HFFc6 (cell line): Measurements from ENCODE around the gene ABHD8. TPM values are rescaled to one million over a fixed set of nuclear protein-coding genes. Genes with fewer than 3 reads are reported as not detected.
A peak's percentile ranks its signal among the peaks of the same experiment; 100 is the strongest.

Experiments
- DNase-seq: peaks from one replicate; pipeline ENCODE4 v3.0.0-alpha.2; 2018
- H3K27ac Mint-ChIP-seq: 2 replicates; pipeline ENCODE4 v1.8.0; 2020; ENCODE audit warnings: mild to moderate bottlenecking, mixed read lengths
- H3K27me3 Mint-ChIP-seq: 2 replicates; pipeline ENCODE4 v1.8.0; 2021; ENCODE audit warnings: mild to moderate bottlenecking, moderate library complexity, mixed read lengths; ENCODE audit not compliant: insufficient read depth
- H3K36me3 Mint-ChIP-seq: 2 replicates; pipeline ENCODE4 v1.8.0; 2021; ENCODE audit warnings: low read depth, mixed read lengths
- H3K4me1 Mint-ChIP-seq: 2 replicates; pipeline ENCODE4 v1.8.0; 2020; ENCODE audit warnings: low read depth, mixed read lengths
- H3K4me3 Mint-ChIP-seq: 2 replicates; pipeline ENCODE4 v1.8.0; 2020; ENCODE audit warnings: mild to moderate bottlenecking, moderate library complexity, mixed read lengths
- H3K9me3 Mint-ChIP-seq: 2 replicates; pipeline ENCODE4 v1.8.0; 2020; ENCODE audit warnings: mild to moderate bottlenecking, mixed read lengths
- total RNA-seq, 6 experiments: library from RNA; stranded (reverse); fragmentation: NEBNext Ultra II Directional; extraction: Animal tissue kit (Norgen Biotek cat#: 25700); gene quantifications; 2 replicates in 1 of 6; 3 replicates in 5 of 6; pipeline ENCODE4 v1.2.3, GENCODE V29; 2021
- TF ChIP-seq, protein P1 (sequence below): fragments of 200-600 bp; sonication (generic); IDR thresholded peaks from 2 replicates; pipeline ENCODE4 v1.5.0; 2021; ENCODE audit warnings: antibody characterized with exemption, mild to moderate bottlenecking

The ABHD8 gene
- total RNA-seq, 6 experiments from 2014 or later = 6.7 to 9.9 (median 8.9) TPM

DNA sequence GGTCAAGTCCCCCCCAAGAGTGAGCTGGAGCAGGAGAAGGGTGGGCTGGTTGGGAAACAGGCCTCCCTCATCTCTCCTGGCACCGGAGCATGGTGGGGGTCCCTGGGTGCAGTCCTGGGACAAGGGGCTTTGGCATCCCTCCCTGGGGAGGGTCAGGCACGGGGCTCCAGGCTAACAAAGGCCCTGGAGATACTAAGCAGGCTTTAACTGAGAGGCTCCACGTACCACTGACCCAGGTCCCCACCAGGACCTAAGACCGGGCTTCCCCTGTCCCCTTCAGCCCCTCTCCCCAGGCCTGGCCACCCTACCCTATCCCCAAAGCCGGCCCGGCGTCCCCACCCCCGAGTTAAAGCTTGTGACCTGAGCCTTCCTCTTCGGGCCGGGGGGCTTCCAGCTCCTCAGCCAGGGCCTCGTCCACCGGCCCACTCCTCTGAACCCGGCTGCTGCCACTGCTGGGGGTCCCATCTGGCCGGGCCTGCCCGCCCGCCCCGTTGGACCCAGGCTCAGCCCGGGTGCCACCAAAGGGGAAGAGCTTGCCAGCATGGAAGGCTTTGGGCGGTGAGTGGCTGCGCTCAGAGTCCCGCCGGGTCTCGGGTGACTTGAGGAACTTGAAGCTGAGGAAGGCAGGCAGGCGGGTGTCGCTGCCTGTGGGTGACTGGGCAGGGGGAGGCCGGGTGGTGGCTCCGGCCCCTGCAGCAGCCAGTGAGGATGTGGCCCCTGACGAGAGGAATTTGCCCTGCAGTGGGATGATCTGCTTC lies 21.3 kb upstream of the ABHD8 start:
- H3K9me3 Mint-ChIP-seq = no peaks in the 10 kb centered on the region
- H3K27ac Mint-ChIP-seq = no peak overlapping the region
- peaks cover 6% of the 10 kb centered on the region; the same call in 1 of the 2 replicates for H3K36me3 Mint-ChIP-seq
- TF ChIP-seq, protein P1, sequence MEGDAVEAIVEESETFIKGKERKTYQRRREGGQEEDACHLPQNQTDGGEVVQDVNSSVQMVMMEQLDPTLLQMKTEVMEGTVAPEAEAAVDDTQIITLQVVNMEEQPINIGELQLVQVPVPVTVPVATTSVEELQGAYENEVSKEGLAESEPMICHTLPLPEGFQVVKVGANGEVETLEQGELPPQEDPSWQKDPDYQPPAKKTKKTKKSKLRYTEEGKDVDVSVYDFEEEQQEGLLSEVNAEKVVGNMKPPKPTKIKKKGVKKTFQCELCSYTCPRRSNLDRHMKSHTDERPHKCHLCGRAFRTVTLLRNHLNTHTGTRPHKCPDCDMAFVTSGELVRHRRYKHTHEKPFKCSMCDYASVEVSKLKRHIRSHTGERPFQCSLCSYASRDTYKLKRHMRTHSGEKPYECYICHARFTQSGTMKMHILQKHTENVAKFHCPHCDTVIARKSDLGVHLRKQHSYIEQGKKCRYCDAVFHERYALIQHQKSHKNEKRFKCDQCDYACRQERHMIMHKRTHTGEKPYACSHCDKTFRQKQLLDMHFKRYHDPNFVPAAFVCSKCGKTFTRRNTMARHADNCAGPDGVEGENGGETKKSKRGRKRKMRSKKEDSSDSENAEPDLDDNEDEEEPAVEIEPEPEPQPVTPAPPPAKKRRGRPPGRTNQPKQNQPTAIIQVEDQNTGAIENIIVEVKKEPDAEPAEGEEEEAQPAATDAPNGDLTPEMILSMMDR = no peak
- no peak overlapping the region for H3K4me3 Mint-ChIP-seq
- peaks cover 2% of the 10 kb centered on the region; the same call in 1 of the 2 replicates for H3K27me3 Mint-ChIP-seq
- H3K4me1 Mint-ChIP-seq = peaks cover 9% of the 10 kb centered on the region
- DNase-seq = no peak

GRCh38 chr19:17323964-17324332 lies 20.7 kb upstream of the ABHD8 start:
- peaks cover 2% of the 10 kb centered on the region; the same call in 1 of the 2 replicates for H3K27me3 Mint-ChIP-seq
- H3K4me1 Mint-ChIP-seq = peaks cover 9% of the 10 kb centered on the region
- H3K27ac Mint-ChIP-seq = no peak overlapping the region
- no peak overlapping the region for H3K4me3 Mint-ChIP-seq
- no peaks in the 10 kb centered on the region for H3K9me3 Mint-ChIP-seq
- TF ChIP-seq, protein P1 = 0 out of 2 replicates have a peak, but pooled peaks have one; percentile 14
- no peak for DNase-seq
- peaks cover 6% of the 10 kb centered on the region; the same call in 1 of the 2 replicates for H3K36me3 Mint-ChIP-seq

DNA sequence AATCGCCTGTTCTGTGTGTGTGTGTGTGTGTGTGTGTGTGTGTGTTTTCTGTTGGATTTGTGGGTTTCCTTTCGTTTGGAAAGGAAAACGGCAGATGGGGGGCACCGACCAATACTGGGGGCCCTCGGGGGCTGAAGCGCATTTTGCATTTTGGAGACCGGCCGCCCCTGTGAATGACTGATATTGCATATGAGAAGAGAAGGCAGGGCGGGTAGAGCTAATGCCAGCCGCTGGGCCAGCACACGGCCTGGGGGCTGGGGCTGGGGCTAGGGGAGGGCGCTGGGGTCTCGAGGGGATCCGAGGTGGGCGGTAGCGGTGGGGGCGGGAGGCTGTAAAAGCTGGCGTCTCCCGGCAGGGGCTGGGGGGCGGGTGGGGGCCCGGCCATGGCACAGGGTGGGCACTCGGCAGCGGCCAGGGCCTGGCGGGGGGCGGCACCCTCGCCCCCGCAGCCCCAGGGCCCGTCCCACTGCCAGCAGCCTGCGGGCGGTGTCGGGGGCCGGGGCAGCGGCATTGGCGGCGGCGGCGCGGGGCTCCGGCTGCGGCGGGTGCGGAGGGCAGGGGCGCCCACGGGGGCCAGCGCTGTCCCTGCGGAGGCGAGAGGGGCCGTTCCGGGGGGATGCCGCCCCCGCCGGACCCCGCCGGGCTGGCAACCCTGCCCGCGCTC lies 20.2 kb upstream of the ABHD8 start:
- peaks cover 2% of the 10 kb centered on the region; the same call in 1 of the 2 replicates for H3K27me3 Mint-ChIP-seq
- H3K9me3 Mint-ChIP-seq = no peaks in the 10 kb centered on the region
- H3K36me3 Mint-ChIP-seq = peaks cover 6% of the 10 kb centered on the region; the same call in 1 of the 2 replicates
- H3K27ac Mint-ChIP-seq = no peak overlapping the region
- H3K4me1 Mint-ChIP-seq = peaks cover 9% of the 10 kb centered on the region
- no peak for DNase-seq
- TF ChIP-seq, protein P1 = no peak
- H3K4me3 Mint-ChIP-seq = no peak overlapping the region

DNA sequence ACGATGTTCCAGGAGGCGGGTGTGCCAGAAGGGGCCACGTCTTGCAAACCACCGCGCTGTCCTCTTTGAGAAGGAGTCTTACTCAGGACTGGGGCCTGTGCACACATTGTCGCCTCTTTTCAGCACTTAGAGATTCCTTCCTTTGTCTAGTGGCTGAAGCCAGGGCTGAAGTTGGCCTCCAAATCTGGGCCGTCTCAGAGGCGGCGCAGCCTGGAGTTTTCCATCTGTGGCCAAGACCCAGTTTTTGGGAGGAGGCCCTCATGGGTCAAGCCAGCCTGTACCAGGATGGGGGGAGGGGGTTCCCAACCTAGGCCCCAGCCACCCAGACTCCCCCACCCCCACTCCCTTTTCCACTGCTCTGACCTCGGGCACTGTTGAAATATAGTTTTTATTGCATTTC lies 19.6 kb upstream of the ABHD8 start:
- no peak for DNase-seq
- Mint-ChIP-seq H3K4me3 (no peak overlapping the region), H3K27me3 (peaks cover 2% of the 10 kb centered on the region; the same call in 1 of the 2 replicates), H3K9me3 (no peaks in the 10 kb centered on the region), H3K4me1 (peaks cover 9% of the 10 kb centered on the region), H3K27ac (peak overlapping the region; percentile 36; the same call in 1 of the 2 replicates), H3K36me3 (peaks cover 6% of the 10 kb centered on the region; the same call in 1 of the 2 replicates)
- TF ChIP-seq, protein P1 = no peak

DNA sequence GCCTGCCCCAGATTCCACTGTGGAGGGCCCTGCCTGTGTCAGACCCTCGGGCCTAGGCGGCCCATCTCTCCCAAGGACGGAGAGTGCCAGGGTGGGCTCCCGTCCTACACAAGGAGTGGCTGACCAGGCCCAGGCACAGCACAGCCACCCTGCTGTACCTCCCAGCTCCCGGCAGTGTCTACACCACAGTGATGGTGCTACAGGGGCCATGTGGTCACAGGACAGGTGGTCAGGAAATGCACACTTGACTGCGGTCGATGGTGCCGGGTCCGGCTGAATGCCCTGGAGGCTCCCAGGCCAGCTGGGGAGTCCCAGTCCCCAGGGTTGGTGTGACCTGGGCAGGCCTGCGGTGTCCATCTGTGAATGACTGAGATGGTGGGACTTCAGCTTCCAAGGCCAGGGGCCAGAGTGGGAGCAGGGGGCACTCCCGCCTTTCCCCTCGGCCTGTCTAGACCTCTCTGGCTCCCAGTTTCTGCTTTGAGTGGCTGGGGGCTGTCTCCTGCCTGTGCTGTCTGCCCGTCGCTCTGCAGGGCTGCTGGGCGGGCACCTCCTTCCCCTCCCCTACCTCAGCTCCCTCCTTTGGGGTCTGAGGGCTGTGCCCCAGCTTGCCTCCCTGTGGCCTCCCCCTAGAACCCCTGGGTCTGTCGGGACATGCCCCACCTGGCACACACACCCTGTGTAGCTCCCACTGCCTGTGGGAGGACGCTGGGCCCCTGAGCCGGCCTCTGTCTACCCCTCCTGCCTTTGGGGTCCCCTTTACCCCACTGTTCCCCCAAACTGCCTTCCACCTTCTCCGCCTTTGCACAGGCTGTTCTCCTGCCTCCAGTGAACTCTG lies 18.6 kb upstream of the ABHD8 start:
- H3K27me3 Mint-ChIP-seq = peaks cover 2% of the 10 kb centered on the region; the same call in 1 of the 2 replicates
- no peaks in the 10 kb centered on the region for H3K9me3 Mint-ChIP-seq
- H3K36me3 Mint-ChIP-seq = peaks cover 6% of the 10 kb centered on the region; the same call in 1 of the 2 replicates
- DNase-seq = no peak
- TF ChIP-seq, protein P1 = no peak
- peaks cover 9% of the 10 kb centered on the region for H3K4me1 Mint-ChIP-seq
- peak overlapping the region; percentile 36; the same call in 1 of the 2 replicates for H3K27ac Mint-ChIP-seq
- no peak overlapping the region for H3K4me3 Mint-ChIP-seq
